GM04504 (cell line): ENCODE results near the gene SEC24C.
A peak's percentile ranks its signal among the peaks of the same experiment; 100 is the strongest.
"Not testable (repeated sequence)": the region's sequence is repeated elsewhere in the genome, so short reads cannot be mapped to it uniquely, and the experiment has no call there.

Source experiments
- DNase-seq: peaks from one replicate; pipeline ENCODE4 v3.0.0-alpha.2; 2012; ENCODE audit warnings: low read depth

Gene SEC24C, protein sequence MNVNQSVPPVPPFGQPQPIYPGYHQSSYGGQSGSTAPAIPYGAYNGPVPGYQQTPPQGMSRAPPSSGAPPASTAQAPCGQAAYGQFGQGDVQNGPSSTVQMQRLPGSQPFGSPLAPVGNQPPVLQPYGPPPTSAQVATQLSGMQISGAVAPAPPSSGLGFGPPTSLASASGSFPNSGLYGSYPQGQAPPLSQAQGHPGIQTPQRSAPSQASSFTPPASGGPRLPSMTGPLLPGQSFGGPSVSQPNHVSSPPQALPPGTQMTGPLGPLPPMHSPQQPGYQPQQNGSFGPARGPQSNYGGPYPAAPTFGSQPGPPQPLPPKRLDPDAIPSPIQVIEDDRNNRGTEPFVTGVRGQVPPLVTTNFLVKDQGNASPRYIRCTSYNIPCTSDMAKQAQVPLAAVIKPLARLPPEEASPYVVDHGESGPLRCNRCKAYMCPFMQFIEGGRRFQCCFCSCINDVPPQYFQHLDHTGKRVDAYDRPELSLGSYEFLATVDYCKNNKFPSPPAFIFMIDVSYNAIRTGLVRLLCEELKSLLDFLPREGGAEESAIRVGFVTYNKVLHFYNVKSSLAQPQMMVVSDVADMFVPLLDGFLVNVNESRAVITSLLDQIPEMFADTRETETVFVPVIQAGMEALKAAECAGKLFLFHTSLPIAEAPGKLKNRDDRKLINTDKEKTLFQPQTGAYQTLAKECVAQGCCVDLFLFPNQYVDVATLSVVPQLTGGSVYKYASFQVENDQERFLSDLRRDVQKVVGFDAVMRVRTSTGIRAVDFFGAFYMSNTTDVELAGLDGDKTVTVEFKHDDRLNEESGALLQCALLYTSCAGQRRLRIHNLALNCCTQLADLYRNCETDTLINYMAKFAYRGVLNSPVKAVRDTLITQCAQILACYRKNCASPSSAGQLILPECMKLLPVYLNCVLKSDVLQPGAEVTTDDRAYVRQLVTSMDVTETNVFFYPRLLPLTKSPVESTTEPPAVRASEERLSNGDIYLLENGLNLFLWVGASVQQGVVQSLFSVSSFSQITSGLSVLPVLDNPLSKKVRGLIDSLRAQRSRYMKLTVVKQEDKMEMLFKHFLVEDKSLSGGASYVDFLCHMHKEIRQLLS

DNA sequence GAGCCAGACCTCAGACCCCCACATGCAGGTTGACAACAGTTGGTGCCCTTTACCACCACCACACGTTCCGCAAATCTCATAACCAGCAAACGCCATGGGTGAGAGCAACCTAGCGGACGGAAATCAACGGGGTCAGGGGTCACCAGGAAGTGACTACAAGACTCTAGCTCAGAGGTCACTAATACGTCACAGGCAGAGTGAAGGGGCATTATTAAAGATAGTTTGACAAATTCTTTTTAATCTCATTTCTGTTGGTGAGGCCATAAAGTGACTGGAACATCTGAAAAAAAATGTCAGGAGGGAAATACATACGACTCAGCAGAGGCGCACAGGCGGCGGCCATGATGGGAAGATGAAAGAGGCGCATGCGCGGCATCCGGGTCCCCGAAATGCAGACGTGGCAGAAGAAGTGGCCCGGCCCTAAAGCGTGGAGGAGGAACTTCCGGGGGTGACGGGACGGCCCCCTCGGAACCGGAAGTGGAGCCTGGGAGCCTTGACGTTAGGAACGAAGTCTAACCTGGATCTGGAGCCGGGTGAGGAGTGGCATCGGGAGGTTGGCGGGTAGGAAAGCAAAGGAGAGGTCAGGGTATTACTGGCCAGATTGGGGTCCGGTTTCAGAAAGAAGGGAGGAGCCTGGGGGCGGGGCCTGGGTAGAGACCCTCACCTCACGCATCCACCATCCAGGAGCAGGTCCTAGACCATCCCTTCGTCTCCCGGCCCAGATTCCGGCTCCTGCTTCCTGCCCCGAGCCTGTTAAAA, at the start of gene SEC24C:
TSS of gene SEC24C (plus strand) at position 468 of the 759 bp plus-strand sequence. CDS start 2,461 bp downstream, outside the sequence.
- DNase-seq, result peak; percentile 92

DNA sequence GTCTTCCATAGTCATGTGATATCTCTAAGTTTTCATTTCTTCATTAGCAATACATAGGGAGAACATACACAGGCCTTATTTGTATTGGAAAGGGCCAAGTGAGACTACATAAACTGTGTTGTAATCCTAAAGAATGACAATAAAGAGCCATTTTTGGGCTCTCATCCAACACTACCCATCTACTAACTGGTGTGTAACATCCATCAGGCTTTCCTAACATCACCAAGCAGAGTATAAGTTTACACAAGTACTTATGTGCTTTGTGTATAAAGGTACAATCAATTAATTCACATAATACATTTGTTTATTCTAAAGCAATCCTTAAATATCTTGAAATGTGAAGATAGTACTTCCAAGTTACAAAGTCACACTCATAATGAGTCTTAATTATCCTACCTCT, 48.9 kb upstream of the SEC24C start:
- peak; percentile 0 for DNase-seq

DNA sequence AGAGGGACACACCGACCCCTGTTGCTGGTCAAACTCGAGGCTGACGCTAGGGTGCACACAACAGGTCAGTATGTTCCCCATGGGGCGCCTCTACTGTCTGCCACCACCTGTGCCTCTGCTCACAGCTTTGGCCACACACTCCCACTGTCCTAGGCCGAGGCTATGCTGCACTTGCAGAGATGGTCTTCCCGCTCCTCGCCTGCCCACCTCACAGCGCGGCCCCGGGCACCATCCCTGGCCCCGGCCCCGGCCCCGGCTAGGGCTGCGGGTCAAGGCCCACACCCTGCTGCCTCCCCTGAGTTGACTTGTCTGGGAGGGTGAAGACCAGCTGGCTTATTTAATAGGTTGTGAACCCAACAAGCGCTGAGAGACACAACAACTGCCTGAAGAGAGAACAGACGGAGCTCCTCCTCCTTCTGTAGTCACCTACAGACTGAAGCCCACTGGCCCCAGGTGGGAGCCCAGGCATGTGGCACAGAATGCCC, 46.5 kb upstream of the SEC24C start, which contains the start of gene AGAP5:
TSS of gene AGAP5 (minus strand) at position 435 of the 485 bp plus-strand sequence. CDS start at position 81, 354 bp downstream.
- DNase-seq, result not testable (repeated sequence)

DNA sequence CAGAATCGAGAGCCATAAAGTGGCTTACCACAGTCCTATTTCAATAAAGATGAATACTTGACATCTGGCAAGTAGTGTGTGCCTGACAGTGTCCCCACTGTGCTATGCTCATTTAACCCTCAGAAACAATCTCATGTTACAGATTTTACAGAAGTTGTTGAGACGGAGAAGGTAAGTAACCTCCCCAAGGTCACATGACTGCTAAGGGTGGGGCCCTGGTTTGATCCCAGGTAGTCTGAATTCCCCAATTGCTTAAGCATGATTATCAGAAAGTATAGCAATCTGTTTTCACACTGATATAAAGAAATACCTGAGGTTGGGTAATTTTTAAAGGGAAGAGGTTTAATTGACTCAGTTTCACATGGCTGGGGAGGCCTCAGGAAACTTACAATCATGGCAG, 45.4 kb upstream of the SEC24C start:
- DNase-seq, result not testable (repeated sequence)

DNA sequence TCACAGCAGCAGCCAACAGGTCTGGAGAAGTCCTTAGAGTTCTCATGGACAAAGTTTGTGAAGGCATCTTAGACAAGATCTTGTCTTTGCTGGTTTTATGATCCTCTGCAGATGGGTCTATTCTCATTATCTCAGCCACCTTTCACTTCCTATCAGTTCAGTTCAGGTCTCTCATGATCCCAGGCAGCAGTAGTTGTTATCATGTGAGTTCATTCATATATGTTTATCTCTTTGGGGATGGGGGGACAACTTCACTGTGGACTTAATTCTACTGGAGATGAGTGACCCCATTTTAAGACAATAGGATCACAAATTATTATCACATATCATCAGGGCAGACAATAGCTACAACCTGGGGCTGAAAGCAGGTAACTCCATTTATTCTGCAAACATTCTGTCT, 40.2 kb upstream of the SEC24C start:
- DNase-seq, result not testable (repeated sequence)

DNA sequence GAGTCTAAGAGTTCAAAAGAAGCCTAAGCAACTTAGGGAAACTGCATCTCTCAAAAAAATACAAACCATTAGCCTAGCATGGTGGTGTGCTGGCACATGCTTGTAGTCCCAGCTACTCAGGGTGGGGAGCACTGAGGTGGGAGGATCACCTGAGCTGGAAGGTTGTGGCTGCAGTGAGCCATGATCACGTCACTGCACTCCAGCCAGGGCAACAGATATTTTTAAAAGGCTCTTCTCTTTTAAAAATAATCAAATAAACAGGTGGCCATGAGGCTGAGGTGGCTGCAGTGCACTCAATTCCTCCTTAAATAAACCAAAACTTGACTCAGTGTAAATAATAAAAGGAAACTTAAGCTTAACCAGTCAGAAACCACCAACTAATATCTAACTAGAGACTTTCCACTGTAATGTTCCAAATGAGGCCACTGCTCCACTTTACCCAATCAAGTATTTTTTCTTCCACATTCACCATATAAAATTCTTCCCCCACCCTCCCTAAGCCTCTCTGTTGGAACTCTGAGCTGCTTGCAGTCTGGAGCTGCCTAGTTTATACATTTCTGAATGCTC, 38.6 kb upstream of the SEC24C start:
- not testable (repeated sequence) for DNase-seq

DNA sequence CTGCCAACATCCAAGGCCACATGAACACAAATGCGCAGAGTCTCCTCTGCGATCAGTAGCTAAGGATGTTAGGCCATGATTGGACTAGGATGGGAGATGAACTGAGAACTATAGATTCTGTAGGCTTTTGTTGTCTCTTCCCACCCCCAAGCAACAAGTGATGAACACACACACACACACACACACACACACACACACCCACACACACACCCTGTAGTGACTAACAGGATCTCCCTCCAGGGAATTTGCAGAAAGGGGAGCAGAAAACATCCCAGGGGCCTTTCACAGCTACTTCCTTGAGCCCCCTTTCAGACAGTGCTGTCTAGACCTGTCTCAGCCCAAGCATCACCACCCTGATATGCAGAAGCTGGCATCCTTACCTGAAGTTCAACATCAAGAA, 37.7 kb upstream of the SEC24C start:
- DNase-seq, result not testable (repeated sequence)

DNA sequence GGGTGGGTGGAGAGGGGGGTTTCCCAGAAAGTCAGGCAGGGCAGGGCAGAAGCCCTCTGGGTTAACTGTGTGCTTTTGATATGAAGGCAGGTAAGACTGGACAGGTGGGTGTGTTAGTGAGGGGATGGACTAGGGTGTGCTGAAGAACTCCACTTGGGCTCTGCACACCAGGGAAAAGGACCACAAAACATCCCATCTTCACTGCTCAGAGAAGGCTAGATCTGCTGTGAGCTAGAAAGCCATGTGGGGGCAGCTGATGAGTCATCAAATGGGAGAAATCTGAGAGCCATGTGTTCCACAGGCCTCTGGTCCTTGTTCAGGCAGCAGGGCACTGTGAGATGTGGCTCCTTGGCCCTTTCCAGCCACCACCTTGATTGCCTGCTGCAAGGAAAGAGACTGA, 36.5 kb upstream of the SEC24C start:
- DNase-seq, result not testable (repeated sequence)

DNA sequence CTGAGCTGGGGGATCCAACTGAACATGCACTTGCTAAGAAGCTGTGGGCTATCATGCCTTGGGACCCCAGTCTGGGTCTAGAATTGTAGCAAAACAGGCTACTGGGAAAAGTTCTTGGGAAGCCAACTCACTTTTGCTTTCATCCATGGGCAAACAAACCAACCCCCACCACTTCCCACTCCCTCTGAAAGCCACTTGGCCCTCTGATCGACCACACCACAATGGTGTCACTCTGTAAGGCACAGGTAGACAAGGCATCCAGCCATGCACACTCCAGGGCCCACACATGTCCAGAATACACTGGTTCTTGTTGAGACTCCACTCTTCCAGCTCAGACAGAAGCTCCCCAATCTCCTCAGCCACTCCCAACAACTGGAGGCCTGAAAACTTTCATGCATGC, 36.0 kb upstream of the SEC24C start:
- DNase-seq, result not testable (repeated sequence)

DNA sequence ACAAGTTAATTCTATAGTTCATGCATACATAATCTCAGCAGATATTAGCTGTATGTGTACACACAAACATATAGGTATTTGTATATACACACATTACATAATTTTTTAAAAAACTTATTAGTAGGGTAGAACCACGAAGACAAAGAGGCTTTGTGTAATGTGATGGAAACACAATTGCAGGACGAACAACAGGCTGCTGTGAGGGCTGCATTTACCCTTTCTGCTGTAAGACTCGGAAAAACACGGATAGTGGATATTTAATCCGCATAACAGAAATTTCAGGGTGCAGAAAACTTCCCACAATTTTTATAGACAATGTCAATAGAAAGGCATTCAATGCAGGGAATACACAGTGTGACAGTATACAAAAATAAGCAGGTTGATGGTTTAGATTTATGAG, 32.5 kb upstream of the SEC24C start:
- DNase-seq, result not testable (repeated sequence)

DNA sequence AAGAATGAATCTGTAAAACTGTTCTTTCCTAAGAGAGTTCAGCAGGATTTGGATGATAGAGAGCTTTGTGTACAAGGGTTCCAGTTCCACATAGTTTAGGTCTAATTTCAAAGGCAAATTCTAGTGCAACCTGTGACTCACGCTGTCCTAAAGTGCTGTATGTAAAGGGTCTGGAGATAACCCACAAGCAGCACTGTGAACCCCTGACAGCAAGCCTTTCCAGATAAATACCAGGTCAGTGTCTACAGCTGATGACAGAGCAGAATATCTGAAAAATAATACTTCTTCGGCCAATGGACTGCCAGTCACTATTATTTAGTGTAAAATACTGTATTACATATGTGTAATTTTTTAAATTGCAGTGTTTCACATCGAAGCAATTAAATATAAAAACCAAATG, 30.3 kb upstream of the SEC24C start:
- not testable (repeated sequence) for DNase-seq

DNA sequence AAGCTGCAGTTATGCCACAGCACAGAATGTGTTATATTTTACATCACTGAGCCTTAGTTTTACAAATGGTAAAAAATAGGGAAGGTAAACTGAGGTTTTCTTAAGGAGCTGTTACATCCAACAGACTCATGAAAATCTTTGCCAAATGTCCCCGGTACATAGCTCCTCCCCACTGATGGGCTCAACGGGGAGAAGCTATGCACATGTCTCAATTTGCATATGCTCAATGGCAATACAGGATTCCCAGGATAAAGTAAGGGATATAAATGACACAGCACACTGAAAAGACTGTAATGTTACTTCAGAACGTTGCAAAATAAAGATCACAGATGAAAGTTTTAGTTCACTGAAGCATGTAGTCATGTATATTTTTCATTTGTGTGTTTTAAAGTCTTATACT, 29.7 kb upstream of the SEC24C start:
- not testable (repeated sequence) for DNase-seq

DNA sequence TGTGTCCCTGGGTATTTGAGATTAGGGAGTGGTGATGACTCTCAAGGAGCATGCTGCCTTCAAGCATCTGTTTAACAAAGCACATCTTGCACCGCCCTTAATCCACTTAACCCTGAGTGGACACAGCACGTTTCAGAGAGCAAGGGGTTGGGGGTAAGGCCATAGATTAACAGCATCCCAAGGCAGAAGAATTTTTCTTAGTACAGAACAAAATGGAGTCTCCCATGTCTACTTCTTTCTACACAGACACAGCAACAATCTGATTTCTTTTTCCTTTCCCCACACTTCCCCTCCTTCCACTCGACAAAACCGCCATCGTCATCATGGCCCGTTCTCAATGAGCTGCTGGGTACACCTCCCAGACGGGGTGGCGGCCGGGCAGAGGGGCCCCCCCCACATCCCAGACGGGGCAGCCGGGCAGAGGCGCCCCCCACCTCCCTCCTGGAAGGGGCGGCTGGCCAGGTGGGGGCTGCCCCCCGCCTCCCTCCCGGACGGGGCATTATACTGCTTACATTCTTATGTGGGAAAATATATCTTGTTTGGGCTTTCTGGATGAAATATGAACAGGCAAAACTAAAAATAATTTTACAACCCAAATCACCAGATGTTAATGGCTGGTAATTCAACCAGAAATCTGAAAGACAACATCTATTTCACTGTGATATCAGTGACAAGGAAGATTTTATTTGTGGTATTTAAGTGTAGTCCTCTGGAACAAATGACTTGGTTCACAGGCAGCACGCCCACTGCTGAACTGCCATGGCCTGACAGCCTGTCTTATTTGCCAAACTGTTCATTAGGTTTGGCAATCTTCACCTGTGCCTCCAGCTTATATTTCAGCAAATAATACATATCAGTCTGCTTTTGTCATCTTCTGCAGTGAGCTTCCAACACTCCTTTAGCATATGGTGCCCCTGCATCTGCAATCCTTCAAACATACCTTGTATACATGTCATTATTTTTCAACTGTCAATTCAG, 28.7 kb upstream of the SEC24C start:
- DNase-seq, result not testable (repeated sequence)

DNA sequence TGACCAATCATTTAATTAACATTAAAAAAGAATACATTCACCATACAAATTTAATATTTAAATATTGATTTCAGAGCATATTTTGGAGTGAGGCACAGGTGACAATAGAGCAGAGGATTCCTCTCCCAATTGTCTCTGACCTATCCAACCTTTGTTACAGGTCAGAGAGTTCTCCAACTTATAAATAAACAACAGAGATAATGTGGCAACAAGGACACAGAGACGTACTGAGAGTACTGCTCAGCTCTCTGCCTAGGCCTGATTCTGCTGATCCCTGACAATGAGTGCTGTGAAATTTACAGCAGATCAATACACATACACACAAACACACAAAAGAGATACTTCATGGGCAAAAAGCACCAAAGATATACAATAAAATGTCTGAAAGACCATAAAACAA, 27.9 kb upstream of the SEC24C start:
- no peak for DNase-seq

DNA sequence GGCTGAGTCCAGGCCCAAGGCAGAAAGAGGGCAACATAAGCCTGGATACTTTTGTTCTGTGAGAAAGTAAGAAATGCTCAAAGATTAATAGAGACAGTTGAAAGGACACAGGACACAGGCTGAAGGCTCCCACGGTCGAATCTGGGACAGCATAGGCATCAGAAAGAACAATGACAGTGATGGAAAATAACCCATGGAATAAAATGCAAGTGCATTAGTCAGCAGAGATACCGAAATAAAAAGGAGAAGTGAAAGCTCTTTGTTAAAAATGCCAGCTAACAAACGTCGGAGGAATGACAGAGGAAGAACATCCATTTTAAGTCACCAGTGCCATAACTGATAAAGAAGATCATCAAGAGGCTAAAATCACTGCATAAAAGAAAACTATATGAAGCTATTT, 26.6 kb upstream of the SEC24C start:
- DNase-seq, result no peak

DNA sequence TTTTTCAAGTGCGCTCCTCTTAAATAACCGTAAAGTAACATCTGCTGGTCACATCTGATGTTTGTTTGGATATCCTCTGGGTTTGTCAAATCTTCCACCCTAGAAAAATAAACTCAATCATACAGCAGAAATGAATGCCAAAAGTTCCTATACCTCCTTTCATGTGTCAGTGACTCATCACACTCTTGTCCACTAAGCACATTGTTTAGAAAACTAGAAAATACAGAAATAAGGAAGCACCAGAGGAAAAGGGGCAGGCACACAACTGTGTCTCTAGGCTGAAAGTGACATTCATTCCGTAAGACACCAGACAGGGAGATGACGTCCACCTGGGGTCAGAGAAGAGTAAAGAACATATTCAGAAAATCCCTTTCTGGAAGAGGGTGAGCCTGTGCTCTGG, 23.6 kb upstream of the SEC24C start:
- DNase-seq, result not testable (repeated sequence)

DNA sequence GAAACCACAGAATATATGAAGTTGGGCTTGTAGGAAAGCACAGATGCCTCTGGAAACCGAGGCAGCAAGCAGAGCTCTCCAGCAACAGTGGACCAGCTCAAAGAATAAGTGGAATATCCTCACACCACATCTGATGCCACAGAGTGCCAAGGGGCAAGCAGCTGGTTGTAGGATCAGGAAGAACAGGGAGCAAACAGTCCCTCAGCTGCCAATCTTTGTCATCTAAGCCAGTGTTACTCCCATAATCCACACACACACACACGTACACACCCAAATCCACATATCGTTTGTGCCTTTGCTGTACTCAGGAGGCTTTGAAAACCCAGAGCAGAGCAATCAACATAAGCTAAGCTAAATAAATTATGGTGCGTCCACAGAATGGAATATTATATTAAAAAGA, 20.7 kb upstream of the SEC24C start:
- no peak for DNase-seq

DNA sequence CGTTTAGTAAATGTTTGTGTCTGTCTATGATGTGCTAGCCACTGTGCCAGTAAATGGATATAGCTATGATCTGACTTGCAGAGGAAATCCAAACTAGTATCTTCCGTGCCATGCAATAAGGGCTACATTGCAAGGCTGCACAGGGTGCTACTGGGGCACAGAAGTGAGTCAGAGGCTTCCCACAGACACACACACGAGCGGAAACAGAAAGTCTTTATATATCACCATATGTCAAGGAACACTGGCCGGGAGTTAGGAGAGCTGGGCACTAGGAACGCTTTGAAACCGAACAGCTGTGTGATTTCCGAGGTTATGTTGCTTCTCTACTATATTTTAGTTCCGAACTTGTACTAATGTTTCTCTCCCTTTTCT, 14.4 kb upstream of the SEC24C start:
- DNase-seq, result peak; percentile 17

DNA sequence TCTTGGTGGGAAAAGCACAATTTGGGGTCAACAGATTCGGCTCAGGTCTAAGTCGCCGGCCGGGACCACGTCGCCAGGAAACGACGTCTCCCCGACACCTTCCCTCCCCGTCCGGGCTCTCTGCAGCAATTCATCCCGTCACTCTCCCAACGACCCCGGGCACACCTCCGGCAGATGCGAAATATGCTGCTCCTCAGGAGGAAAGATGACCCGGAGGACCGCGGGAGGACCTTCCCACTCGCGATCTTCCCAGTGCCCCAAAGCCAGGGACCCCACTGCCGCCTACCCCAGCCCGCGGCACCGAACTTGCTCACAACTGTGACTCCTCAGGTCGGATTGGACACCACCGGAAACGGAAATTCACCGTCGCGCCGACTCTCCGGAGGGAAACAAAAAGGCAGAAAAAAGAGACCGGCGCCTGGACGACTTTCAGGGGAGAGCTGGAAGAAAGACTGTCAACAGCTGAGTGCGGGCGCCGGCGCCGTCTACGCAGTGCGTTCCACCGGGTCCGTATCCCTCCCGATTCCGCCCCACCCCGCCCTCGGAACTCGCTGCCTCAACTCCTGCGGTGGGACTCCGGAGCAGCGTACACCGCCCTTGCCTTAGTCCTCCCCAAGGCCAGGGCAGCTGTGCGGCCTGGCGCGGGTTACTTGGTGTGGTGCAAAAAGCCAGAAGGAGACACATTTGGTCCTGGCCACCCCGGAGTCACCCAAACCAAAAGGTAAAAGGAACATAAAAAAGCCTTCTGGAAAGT, 13.8 kb upstream of the SEC24C start:
- peak; percentile 80 for DNase-seq
